Measurements from ENCODE around the gene SLC6A6. TPM values are rescaled to one million over a fixed set of nuclear protein-coding genes. Genes with fewer than 3 reads are reported as not detected.

The SLC6A6 gene
- total and polyA plus RNA-seq, 2 donors (not counting 1 experiment from before 2014, with no cell fraction given) = 8.9 to 24.0 TPM

DNA sequence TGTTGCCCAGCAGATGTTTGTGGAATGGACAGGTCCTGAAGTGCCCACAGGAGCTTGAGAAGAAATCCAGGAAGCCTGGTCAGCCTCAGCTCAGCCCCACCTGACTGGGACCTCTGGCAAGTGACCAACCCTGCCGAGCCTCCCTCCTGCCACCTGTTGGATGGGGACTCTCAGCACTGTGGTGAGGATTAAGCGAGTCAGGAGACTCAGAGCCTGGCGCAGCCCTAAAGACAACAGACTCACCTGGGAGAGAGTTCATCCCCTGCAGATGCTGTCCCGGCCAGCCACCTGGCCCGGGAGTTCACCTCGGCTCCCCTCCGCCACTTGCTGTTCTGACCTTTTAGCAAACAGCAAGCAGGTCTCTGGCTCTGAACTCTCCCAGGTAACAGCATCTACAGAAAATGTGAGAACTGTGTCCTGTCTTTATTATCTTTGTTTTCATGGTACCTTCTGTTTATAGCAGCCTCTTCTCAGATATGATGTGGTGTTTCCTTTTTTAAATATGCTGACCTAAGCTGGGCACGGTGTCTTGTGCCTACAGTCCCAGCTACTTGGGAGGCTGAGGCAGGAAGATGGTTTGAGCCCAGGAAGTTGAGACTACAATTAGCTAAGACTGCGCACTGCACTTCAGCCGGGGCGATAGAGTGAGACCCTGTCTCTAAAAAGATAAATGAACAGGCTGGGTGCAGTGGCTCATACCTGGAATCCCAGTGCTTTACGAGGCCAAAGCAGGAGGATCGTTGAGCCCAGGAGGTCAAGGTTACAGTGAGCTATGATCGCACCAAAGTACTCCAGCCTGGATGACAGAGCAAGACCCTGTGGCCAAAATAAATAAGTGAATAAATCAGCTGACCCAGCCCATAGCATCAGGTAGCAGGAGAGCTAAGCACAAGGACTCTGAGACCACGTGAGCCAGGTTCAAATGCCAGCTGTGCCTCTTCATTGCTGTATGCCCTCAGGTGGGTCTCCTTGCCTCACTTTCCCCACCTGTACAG, 32.4 kb upstream of the SLC6A6 start:
- no peak for TF ChIP-seq EZH2 (IDR thresholded peaks at IDR 0.05; ENCODE audit: low read length, missing control alignments)
- TF ChIP-seq, protein P1, sequence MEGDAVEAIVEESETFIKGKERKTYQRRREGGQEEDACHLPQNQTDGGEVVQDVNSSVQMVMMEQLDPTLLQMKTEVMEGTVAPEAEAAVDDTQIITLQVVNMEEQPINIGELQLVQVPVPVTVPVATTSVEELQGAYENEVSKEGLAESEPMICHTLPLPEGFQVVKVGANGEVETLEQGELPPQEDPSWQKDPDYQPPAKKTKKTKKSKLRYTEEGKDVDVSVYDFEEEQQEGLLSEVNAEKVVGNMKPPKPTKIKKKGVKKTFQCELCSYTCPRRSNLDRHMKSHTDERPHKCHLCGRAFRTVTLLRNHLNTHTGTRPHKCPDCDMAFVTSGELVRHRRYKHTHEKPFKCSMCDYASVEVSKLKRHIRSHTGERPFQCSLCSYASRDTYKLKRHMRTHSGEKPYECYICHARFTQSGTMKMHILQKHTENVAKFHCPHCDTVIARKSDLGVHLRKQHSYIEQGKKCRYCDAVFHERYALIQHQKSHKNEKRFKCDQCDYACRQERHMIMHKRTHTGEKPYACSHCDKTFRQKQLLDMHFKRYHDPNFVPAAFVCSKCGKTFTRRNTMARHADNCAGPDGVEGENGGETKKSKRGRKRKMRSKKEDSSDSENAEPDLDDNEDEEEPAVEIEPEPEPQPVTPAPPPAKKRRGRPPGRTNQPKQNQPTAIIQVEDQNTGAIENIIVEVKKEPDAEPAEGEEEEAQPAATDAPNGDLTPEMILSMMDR (conservative IDR thresholded peaks at IDR 0.05 in 1 of 2, IDR thresholded peaks at IDR 0.05 in 1 of 2; ENCODE audit: low read depth in 1 of 2, low read length in 2 of 2) = no peak
- Histone ChIP-seq H3K27me3 (ENCODE audit: control insufficient read depth, insufficient read depth, low read length) (no peaks in the 10 kb centered on the region), H3K36me3 (ENCODE audit: control insufficient read depth, insufficient read depth, low read length) (no peaks in the 10 kb centered on the region), H3K4me1 (ENCODE audit: control insufficient read depth, extremely low read depth, insufficient read depth, low read length) (peaks cover 5% of the 10 kb centered on the region), H3K4me2 (ENCODE audit: extremely low read depth, insufficient read depth, low read length) (no peak overlapping the region), H2AFZ (ENCODE audit: low read length) (no peak overlapping the region), H3K9me3 (ENCODE audit: control insufficient read depth, insufficient read depth, low read depth, low read length) (no peaks in the 10 kb centered on the region), H3K9ac (ENCODE audit: insufficient read depth, low read length) (no peak overlapping the region), H3K27ac (ENCODE audit: insufficient read depth, low read length) (no peak overlapping the region), H4K20me1 (ENCODE audit: control insufficient read depth, extremely low read depth, insufficient read depth, low read length) (no peaks in the 10 kb centered on the region), H3K79me2 (ENCODE audit: control insufficient read depth, insufficient read depth, low read length) (no peaks in the 10 kb centered on the region), H3K4me3 (replicated peaks in 1 of 4; ENCODE audit: control extremely low read depth in 1 of 4, insufficient read depth in 1 of 4, low read depth in 3 of 4, low read length in 4 of 4) (no peak overlapping the region)
- DNase-seq (ENCODE audit: low read depth in 2 of 2) = no peak

DNA sequence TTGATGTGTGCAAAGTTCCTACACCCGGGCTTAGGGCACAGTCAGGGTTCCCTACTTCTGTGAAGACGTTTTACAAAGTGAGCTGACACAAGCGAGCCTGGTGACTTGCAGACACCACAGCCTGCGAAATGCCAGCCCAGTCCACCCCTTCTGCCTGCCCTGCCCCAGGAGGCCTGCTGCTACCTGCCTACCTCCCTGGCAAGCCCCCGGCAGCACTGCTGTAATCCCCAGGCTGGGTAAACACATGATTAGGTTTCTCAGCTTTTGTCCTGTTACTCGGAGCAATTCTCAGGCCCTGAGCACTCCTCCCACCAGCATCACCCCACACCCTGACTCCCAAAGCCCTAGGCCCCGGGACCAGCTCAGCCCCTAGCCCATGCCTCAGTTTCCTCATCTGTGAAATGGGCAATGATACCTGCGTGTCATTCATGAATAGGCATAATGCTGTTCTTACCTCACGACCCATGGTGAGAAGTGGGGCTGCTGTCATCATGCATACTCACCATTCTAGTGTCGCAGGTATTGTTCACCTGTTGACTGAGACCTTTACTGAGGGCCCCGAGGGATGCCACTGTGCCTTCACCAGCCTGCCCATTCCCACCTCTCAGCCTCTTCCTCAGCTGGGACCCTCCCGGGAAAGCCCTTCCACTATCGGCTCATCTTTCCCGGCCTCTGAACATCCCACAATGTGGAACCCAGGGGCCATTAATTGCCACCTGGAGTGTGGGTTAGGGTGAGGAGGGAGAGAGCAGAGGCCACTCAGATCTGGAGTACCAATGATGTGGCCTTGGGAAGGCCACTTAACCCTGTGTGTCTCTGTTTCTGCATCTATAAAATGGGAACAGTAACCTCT, 31.5 kb upstream of the SLC6A6 start:
- Histone ChIP-seq H4K20me1 (ENCODE audit: control insufficient read depth, extremely low read depth, insufficient read depth, low read length) (no peaks in the 10 kb centered on the region), H3K4me3 (replicated peaks in 1 of 4; ENCODE audit: control extremely low read depth in 1 of 4, insufficient read depth in 1 of 4, low read depth in 3 of 4, low read length in 4 of 4) (no peak overlapping the region), H3K27ac (ENCODE audit: insufficient read depth, low read length) (no peak overlapping the region), H3K27me3 (ENCODE audit: control insufficient read depth, insufficient read depth, low read length) (no peaks in the 10 kb centered on the region), H3K9me3 (ENCODE audit: control insufficient read depth, insufficient read depth, low read depth, low read length) (no peaks in the 10 kb centered on the region), H2AFZ (ENCODE audit: low read length) (no peak overlapping the region), H3K79me2 (ENCODE audit: control insufficient read depth, insufficient read depth, low read length) (no peaks in the 10 kb centered on the region), H3K9ac (ENCODE audit: insufficient read depth, low read length) (no peak overlapping the region), H3K36me3 (ENCODE audit: control insufficient read depth, insufficient read depth, low read length) (no peaks in the 10 kb centered on the region), H3K4me2 (ENCODE audit: extremely low read depth, insufficient read depth, low read length) (no peak overlapping the region), H3K4me1 (ENCODE audit: control insufficient read depth, extremely low read depth, insufficient read depth, low read length) (peaks cover 5% of the 10 kb centered on the region)
- DNase-seq (ENCODE audit: low read depth in 2 of 2) = no peak
- TF ChIP-seq, protein P1 (conservative IDR thresholded peaks at IDR 0.05 in 1 of 2, IDR thresholded peaks at IDR 0.05 in 1 of 2; ENCODE audit: low read depth in 1 of 2, low read length in 2 of 2) = no peak
- no peak for TF ChIP-seq EZH2 (IDR thresholded peaks at IDR 0.05; ENCODE audit: low read length, missing control alignments)
